WTC11 (cell line): ENCODE results near the gene PTGIS. TPM values are rescaled to one million over a fixed set of nuclear protein-coding genes. Genes with fewer than 3 reads are reported as not detected.

Experiments
- TEAD4 ChIP-seq: sonication (generic); formaldehyde crosslinking; IDR thresholded peaks from 2 replicates; pipeline ENCODE4 v1.8.0; 2022; ENCODE audit warnings: mild to moderate bottlenecking, missing genetic modification reagents
- total RNA-seq: library from RNA; stranded (reverse); gene quantifications from 3 replicates; pipeline ENCODE4 v1.2.3, GENCODE V29; 2021
- TF ChIP-seq, protein P1 (sequence below): sonication (generic); formaldehyde crosslinking; IDR thresholded peaks from 2 replicates; pipeline ENCODE4 v1.8.1; 2022; ENCODE audit warnings: low read depth, mild to moderate bottlenecking, moderate library complexity, missing genetic modification reagents, borderline replicate concordance
- TF ChIP-seq, protein P2 (sequence below): fragments of 250-450 bp; sonication (Bioruptor Pico); IDR thresholded peaks from 2 replicates; pipeline ENCODE4 v1.9.0; 2021; ENCODE audit warnings: mild to moderate bottlenecking, borderline replicate concordance
- TF ChIP-seq, protein P3 (sequence below): sonication (generic); formaldehyde crosslinking; IDR thresholded peaks from 2 replicates; pipeline ENCODE4 v1.8.1; 2023; ENCODE audit warnings: mild to moderate bottlenecking, missing genetic modification reagents
- TF ChIP-seq, protein P4 (sequence below): sonication (generic); formaldehyde crosslinking; IDR thresholded peaks from 2 replicates; pipeline ENCODE4 v1.8.1; 2023; ENCODE audit warnings: mild to moderate bottlenecking, missing genetic modification reagents
- TF ChIP-seq, protein P5 (sequence below): sonication (generic); formaldehyde crosslinking; IDR thresholded peaks from 2 replicates; pipeline ENCODE4 v1.8.1; 2022; ENCODE audit warnings: missing genetic modification reagents, borderline replicate concordance
- TF ChIP-seq, protein P6 (sequence below): sonication (generic); formaldehyde crosslinking; IDR thresholded peaks from 2 replicates; pipeline ENCODE4 v1.8.0; 2022; ENCODE audit warnings: missing genetic modification reagents
- TF ChIP-seq, protein P7 (sequence below): sonication (generic); formaldehyde crosslinking; IDR thresholded peaks from 2 replicates; pipeline ENCODE4 v1.8.0; 2023; ENCODE audit warnings: missing genetic modification reagents

The PTGIS gene
- total RNA-seq, 1 experiment from 2014 or later = 24.3 TPM

DNA sequence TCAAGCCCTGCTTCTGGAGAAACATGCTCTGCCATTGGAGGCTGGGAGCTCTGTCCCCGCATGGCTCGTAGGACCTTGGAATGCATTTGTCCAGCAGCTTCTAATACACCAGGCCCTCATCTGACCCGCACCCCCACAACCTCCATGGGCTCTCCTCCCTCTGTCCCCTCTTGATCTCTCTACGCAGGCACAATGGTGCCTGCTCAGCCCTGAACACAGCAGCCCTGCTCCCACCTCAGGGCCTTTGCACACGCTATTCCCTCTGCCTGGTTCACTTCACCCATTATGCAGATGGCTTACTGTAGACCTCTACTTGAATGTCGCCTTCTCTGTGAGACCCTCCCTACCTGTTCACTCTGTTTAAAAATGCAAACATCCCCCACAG lies 27.0 kb upstream of the PTGIS start (continued):
- TF ChIP-seq, protein P1, sequence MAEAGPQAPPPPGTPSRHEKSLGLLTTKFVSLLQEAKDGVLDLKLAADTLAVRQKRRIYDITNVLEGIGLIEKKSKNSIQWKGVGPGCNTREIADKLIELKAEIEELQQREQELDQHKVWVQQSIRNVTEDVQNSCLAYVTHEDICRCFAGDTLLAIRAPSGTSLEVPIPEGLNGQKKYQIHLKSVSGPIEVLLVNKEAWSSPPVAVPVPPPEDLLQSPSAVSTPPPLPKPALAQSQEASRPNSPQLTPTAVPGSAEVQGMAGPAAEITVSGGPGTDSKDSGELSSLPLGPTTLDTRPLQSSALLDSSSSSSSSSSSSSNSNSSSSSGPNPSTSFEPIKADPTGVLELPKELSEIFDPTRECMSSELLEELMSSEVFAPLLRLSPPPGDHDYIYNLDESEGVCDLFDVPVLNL (CRISPR knock-in tag) = no peak
- TF ChIP-seq, protein P2, sequence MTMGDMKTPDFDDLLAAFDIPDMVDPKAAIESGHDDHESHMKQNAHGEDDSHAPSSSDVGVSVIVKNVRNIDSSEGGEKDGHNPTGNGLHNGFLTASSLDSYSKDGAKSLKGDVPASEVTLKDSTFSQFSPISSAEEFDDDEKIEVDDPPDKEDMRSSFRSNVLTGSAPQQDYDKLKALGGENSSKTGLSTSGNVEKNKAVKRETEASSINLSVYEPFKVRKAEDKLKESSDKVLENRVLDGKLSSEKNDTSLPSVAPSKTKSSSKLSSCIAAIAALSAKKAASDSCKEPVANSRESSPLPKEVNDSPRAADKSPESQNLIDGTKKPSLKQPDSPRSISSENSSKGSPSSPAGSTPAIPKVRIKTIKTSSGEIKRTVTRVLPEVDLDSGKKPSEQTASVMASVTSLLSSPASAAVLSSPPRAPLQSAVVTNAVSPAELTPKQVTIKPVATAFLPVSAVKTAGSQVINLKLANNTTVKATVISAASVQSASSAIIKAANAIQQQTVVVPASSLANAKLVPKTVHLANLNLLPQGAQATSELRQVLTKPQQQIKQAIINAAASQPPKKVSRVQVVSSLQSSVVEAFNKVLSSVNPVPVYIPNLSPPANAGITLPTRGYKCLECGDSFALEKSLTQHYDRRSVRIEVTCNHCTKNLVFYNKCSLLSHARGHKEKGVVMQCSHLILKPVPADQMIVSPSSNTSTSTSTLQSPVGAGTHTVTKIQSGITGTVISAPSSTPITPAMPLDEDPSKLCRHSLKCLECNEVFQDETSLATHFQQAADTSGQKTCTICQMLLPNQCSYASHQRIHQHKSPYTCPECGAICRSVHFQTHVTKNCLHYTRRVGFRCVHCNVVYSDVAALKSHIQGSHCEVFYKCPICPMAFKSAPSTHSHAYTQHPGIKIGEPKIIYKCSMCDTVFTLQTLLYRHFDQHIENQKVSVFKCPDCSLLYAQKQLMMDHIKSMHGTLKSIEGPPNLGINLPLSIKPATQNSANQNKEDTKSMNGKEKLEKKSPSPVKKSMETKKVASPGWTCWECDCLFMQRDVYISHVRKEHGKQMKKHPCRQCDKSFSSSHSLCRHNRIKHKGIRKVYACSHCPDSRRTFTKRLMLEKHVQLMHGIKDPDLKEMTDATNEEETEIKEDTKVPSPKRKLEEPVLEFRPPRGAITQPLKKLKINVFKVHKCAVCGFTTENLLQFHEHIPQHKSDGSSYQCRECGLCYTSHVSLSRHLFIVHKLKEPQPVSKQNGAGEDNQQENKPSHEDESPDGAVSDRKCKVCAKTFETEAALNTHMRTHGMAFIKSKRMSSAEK (CRISPR knock-in tag) = no peak
- TF ChIP-seq TEAD4 = no peak
- TF ChIP-seq, protein P3, sequence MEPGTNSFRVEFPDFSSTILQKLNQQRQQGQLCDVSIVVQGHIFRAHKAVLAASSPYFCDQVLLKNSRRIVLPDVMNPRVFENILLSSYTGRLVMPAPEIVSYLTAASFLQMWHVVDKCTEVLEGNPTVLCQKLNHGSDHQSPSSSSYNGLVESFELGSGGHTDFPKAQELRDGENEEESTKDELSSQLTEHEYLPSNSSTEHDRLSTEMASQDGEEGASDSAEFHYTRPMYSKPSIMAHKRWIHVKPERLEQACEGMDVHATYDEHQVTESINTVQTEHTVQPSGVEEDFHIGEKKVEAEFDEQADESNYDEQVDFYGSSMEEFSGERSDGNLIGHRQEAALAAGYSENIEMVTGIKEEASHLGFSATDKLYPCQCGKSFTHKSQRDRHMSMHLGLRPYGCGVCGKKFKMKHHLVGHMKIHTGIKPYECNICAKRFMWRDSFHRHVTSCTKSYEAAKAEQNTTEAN = no peak
- TF ChIP-seq, protein P4, sequence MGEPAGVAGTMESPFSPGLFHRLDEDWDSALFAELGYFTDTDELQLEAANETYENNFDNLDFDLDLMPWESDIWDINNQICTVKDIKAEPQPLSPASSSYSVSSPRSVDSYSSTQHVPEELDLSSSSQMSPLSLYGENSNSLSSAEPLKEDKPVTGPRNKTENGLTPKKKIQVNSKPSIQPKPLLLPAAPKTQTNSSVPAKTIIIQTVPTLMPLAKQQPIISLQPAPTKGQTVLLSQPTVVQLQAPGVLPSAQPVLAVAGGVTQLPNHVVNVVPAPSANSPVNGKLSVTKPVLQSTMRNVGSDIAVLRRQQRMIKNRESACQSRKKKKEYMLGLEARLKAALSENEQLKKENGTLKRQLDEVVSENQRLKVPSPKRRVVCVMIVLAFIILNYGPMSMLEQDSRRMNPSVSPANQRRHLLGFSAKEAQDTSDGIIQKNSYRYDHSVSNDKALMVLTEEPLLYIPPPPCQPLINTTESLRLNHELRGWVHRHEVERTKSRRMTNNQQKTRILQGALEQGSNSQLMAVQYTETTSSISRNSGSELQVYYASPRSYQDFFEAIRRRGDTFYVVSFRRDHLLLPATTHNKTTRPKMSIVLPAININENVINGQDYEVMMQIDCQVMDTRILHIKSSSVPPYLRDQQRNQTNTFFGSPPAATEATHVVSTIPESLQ (CRISPR knock-in tag) = no peak
- TF ChIP-seq, protein P5, sequence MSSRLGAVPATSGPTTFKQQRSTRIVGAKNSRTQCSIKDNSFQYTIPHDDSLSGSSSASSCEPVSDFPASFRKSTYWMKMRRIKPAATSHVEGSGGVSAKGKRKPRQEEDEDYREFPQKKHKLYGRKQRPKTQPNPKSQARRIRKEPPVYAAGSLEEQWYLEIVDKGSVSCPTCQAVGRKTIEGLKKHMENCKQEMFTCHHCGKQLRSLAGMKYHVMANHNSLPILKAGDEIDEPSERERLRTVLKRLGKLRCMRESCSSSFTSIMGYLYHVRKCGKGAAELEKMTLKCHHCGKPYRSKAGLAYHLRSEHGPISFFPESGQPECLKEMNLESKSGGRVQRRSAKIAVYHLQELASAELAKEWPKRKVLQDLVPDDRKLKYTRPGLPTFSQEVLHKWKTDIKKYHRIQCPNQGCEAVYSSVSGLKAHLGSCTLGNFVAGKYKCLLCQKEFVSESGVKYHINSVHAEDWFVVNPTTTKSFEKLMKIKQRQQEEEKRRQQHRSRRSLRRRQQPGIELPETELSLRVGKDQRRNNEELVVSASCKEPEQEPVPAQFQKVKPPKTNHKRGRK (CRISPR knock-in tag) = no peak
- TF ChIP-seq, protein P6, sequence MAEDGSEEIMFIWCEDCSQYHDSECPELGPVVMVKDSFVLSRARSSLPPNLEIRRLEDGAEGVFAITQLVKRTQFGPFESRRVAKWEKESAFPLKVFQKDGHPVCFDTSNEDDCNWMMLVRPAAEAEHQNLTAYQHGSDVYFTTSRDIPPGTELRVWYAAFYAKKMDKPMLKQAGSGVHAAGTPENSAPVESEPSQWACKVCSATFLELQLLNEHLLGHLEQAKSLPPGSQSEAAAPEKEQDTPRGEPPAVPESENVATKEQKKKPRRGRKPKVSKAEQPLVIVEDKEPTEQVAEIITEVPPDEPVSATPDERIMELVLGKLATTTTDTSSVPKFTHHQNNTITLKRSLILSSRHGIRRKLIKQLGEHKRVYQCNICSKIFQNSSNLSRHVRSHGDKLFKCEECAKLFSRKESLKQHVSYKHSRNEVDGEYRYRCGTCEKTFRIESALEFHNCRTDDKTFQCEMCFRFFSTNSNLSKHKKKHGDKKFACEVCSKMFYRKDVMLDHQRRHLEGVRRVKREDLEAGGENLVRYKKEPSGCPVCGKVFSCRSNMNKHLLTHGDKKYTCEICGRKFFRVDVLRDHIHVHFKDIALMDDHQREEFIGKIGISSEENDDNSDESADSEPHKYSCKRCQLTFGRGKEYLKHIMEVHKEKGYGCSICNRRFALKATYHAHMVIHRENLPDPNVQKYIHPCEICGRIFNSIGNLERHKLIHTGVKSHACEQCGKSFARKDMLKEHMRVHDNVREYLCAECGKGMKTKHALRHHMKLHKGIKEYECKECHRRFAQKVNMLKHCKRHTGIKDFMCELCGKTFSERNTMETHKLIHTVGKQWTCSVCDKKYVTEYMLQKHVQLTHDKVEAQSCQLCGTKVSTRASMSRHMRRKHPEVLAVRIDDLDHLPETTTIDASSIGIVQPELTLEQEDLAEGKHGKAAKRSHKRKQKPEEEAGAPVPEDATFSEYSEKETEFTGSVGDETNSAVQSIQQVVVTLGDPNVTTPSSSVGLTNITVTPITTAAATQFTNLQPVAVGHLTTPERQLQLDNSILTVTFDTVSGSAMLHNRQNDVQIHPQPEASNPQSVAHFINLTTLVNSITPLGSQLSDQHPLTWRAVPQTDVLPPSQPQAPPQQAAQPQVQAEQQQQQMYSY (CRISPR knock-in tag) = no peak
- TF ChIP-seq, protein P7, sequence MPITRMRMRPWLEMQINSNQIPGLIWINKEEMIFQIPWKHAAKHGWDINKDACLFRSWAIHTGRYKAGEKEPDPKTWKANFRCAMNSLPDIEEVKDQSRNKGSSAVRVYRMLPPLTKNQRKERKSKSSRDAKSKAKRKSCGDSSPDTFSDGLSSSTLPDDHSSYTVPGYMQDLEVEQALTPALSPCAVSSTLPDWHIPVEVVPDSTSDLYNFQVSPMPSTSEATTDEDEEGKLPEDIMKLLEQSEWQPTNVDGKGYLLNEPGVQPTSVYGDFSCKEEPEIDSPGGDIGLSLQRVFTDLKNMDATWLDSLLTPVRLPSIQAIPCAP (CRISPR knock-in tag) = no peak
